Common myeloid progenitor, CD34-positive (primary cell): ENCODE results near the gene PCCA.
"Not testable (repeated sequence)": the region's sequence is repeated elsewhere in the genome, so short reads cannot be mapped to it uniquely, and the experiment has no call there.

ENCODE experiments used
- CTCF ChIA-PET: fragments of 350-600 bp; sonication (Branson Sonifier 250); formaldehyde crosslinking; loops from one replicate; lab custom pipeline; 2021; ENCODE audit warnings: antibody characterized with exemption; lab: Charles Lee
- POLR2A ChIA-PET: fragments of 350-600 bp; sonication (Branson Sonifier 250); formaldehyde crosslinking; loops from one replicate; lab custom pipeline; 2021; ENCODE audit warnings: antibody characterized with exemption; lab: Charles Lee
- DNase-seq, 3 donors: peaks; one replicate each; pipeline versions ENCODE4 v3.0.0 to v3.0.0-alpha.2; 2013
- H3K27ac ChIP-seq, 2 experiments: 1 replicate in 1 of 2; 2 replicates in 1 of 2; pipeline ENCODE4 v1.7.0; 2013; ENCODE audit warnings: inconsistent platforms in 2 of 2, low read length in 2 of 2, mild to moderate bottlenecking in 2 of 2, low read depth in 1 of 2, moderate library complexity in 1 of 2; ENCODE audit not compliant: severe bottlenecking in 2 of 2, insufficient read depth in 1 of 2, poor library complexity in 1 of 2
- H3K27me3 ChIP-seq, 5 experiments: replicated peaks in 2 of 5; 1 replicate in 3 of 5; 2 replicates in 2 of 5; pipeline versions ENCODE4 v1.6.1 to v1.7.0; 2013; ENCODE audit warnings: low read length in 4 of 5, mild to moderate bottlenecking in 2 of 5, moderate library complexity in 2 of 5, inconsistent platforms in 1 of 5; ENCODE audit not compliant: insufficient read depth in 5 of 5, control insufficient read depth in 4 of 5
- H3K36me3 ChIP-seq, 4 experiments: 1 replicate in 2 of 4; 2 replicates in 2 of 4; pipeline versions ENCODE4 v1.6.1 to v1.7.0; 2013; ENCODE audit warnings: low read length in 3 of 4, control low read depth in 1 of 4, mild to moderate bottlenecking in 1 of 4; ENCODE audit not compliant: control insufficient read depth in 4 of 4, insufficient read depth in 4 of 4
- H3K4me1 ChIP-seq, 4 experiments: 1 replicate in 3 of 4; 2 replicates in 1 of 4; pipeline versions ENCODE4 v1.6.1 to v1.7.1; 2013; ENCODE audit warnings: low read length in 3 of 4, mild to moderate bottlenecking in 3 of 4, control low read depth in 1 of 4, inconsistent platforms in 1 of 4, moderate library complexity in 1 of 4; ENCODE audit not compliant: control insufficient read depth in 4 of 4, insufficient read depth in 4 of 4; ENCODE audit errors: control extremely low read depth in 1 of 4
- H3K4me3 ChIP-seq, 7 experiments: 1 replicate in 4 of 7; 2 replicates in 3 of 7; pipeline versions ENCODE4 v1.5.1 to v1.7.0; 2013; ENCODE audit warnings: mild to moderate bottlenecking in 7 of 7, low read length in 6 of 7, moderate library complexity in 6 of 7, inconsistent platforms in 2 of 7, low read depth in 2 of 7, control low read depth in 1 of 7; ENCODE audit not compliant: insufficient read depth in 4 of 7, control insufficient read depth in 1 of 7; ENCODE audit errors: extremely low read depth in 1 of 7
- H3K9me3 ChIP-seq, 5 experiments: 1 replicate in 4 of 5; 2 replicates in 1 of 5; pipeline versions ENCODE4 v1.6.1 to v1.7.1; 2013; ENCODE audit warnings: low read length in 4 of 5, mild to moderate bottlenecking in 2 of 5, inconsistent platforms in 1 of 5, low read depth in 1 of 5, moderate library complexity in 1 of 5; ENCODE audit not compliant: control insufficient read depth in 4 of 5, insufficient read depth in 2 of 5; ENCODE audit errors: control extremely low read depth in 1 of 5
- WGBS: methylation state at CpG from one replicate; pipeline ENCODE4 v1.1.5; 2013; ENCODE audit not compliant: insufficient coverage; 5-methylcytosine and 5-hydroxymethylcytosine counted together

PCCA gene

DNA sequence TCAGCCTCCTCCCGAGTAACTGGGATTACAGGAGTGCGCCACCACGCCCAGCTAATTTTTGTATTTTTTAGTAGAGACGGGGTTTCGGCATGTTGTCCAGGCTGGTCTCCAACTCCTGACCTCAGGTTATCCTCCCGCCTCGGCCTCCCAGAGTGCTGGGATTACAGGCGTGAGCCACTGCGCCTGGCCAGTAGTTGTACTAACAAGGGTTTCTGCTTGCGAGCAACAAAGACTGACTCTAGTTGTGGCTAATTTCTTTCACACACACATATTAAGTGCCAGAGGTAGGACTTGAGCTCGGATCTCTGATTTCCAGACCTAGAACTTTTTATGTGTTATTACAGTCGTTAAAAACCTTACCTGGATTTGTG lies 635 bp upstream of the PCCA start:
- WGBS: 69% methylated on average over 9 of the region's 12 CpGs
- Histone ChIP-seq H3K27me3 (no peaks in the 10 kb centered on the region), H3K4me1 (peaks cover 6 to 21% (median 15%) of the 10 kb centered on the region in 4 experiments), H3K27ac (no peak overlapping the region), H3K36me3 (peaks cover 0 to 6% (median 0%) of the 10 kb centered on the region in 4 experiments), H3K4me3 (peak overlapping the region in 6 of 7 experiments; percentile 77 to 91 (median 82)), H3K9me3 (no peaks in the 10 kb centered on the region)
- ChIA-PET CTCF (no interaction called here), POLR2A (no interaction called here)
- DNase-seq: peak in 1 of 3 donors; percentile 34

DNA sequence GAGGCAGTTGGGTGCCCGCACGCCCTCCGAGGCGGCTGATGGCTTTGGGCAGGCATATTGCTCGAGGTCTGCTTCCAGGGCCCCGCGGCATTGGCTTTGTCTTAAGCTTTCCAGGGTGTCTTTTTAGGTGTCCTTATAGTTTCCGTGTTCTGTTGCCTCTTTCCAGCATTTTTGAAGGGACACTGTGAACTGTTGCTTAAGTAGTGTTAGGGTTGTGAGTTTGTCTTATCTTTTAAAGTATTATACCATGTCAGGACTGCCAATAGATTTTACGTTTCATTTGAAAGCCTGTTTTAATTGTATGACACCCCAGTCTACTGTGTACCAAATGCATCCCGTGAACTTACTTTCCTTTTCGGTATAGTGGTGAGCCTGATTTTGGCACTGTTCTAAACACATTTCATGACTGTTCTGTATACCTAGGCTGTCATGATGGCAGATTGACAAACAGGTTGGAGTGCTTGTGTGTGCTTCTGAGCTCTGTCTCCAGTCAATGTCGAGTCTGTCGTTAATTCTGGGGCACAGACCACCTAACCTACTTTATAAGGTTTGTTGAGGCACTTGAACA lies 656 bp downstream of the PCCA start:
- Histone ChIP-seq H3K4me1 (peaks cover 6 to 21% (median 15%) of the 10 kb centered on the region in 4 experiments), H3K36me3 (peaks cover 0 to 6% (median 0%) of the 10 kb centered on the region in 4 experiments), H3K9me3 (no peaks in the 10 kb centered on the region), H3K4me3 (peak overlapping the region; percentile 77 to 91 (median 82)), H3K27me3 (no peaks in the 10 kb centered on the region), H3K27ac (no peak overlapping the region)
- ChIA-PET CTCF (interaction anchor here (1.1 kb wide), 1 partner anchor 16 kb away, joined by 3 read pairs; no protein-coding TSS in a partner anchor), POLR2A (no interaction called here)
- peak; percentile 20 to 69 (median 54) for DNase-seq
- WGBS: 0% methylated on average over 9 of the region's 13 CpGs

DNA sequence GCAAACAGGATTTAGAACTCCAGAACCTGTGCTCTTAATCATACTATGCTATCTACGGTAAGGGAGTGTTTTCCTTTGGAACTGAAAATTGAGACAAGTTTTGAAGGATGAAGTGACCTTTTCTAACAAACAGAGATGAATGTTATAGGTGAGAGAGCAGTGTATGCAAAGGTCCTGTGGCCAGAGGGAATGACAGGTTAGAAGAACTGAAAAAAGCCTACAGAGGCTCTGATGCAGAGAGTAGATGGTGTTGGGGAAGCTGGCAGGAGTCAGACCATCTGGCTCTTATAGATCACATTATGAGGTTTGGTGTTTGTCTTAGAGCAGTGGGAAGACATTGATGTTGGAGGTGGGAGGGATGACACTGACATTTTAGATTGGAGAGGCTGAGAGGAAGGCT lies 2.0 kb downstream of the PCCA start:
- Histone ChIP-seq H3K27ac (no peak overlapping the region), H3K36me3 (peaks cover 0 to 3% (median under 1%) of the 10 kb centered on the region in 4 experiments), H3K9me3 (peaks cover 0 to 2% (median 0%) of the 10 kb centered on the region in 5 experiments), H3K4me1 (peaks cover 6 to 21% (median 15%) of the 10 kb centered on the region in 4 experiments), H3K4me3 (no peak overlapping the region), H3K27me3 (no peaks in the 10 kb centered on the region)
- ChIA-PET POLR2A (no interaction called here), CTCF (interaction anchor here (1.1 kb wide), 1 partner anchor 17 kb away, joined by 3 read pairs; no protein-coding TSS in a partner anchor)
- WGBS: 100% methylated on average over 1 of the region's 1 CpG
- DNase-seq: peak in 2 of 3 donors; percentile 3 to 6

DNA sequence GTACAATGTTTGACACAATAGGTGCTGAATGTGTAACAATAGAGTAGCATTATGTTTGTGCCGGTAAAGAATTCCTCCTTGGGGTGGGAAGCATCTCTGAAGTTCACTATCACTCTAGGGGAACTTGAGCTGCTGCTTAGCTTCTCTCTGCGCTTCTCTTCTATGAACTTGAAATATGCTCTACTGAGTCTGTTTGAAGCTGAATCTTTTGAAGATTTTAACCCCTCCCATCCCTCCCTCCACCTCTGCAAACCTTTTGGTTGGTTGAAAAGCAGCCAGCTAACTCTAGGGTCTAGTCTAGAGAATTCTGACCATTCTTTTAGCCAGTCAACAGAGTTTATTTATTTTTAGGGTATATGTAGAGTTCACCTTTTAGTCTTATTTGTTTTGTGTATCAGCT lies 2.5 kb downstream of the PCCA start:
- DNase-seq: no peak
- Histone ChIP-seq H3K9me3 (peaks cover 0 to 2% (median 0%) of the 10 kb centered on the region in 5 experiments), H3K4me1 (peaks cover 6 to 21% (median 15%) of the 10 kb centered on the region in 4 experiments), H3K27me3 (no peaks in the 10 kb centered on the region), H3K36me3 (peaks cover 0 to 2% (median 0%) of the 10 kb centered on the region in 4 experiments), H3K27ac (no peak overlapping the region), H3K4me3 (no peak overlapping the region)
- CTCF ChIA-PET: no interaction called here
- WGBS: no CpG with 5 or more reads among the region's 2 CpGs
- POLR2A ChIA-PET: no interaction called here

DNA sequence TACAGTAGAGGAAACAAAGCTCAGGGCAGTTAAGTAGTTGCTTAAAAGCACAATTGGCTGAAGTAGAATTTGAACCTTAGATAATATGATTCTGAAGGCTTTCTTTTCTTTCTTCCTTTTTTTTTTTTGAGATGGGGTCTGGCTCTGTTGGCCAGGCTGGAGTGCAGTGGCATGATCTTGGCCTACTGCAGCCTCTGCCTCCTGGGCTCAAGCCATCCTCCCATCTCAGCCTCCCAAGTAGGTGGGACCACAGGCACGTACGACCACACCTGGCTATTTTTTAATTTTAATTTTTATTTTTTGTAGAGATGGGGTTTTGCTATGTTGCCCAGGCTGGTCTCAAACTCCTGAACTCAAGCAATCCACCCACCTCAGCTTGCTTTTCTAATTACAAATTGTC lies 3.4 kb downstream of the PCCA start:
- peaks cover 6 to 21% (median 15%) of the 10 kb centered on the region in 4 experiments for H3K4me1 ChIP-seq
- H3K9me3 ChIP-seq, POLR2A ChIA-PET, H3K27me3 ChIP-seq, H3K36me3 ChIP-seq, CTCF ChIA-PET, H3K27ac ChIP-seq, DNase-seq, H3K4me3 ChIP-seq: not testable (repeated sequence)
- WGBS: no CpG with 5 or more reads among the region's 2 CpGs

DNA sequence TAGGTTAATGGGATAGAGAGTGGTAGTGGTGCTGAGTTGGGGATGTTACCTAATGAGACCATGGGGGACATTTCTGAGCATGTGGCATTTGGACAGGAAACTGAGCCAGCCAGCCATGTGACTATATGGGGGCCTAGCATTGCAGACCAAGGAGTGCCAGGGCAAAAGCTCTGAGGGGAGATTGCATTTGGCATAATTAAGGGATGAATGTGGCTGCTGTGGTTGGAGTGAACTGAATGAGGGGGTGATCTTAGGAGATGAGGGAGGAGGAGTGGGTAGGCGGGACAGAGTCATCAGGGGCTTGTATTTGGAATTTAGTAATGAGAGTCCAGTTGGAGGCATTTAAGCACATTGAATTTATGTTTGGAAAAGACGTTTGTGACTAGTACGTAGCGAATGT lies 6.6 kb downstream of the PCCA start:
- Histone ChIP-seq H3K4me3 (no peak overlapping the region), H3K36me3 (peaks cover 0 to 2% (median 0%) of the 10 kb centered on the region in 4 experiments), H3K9me3 (peaks cover 0 to 2% (median 0%) of the 10 kb centered on the region in 5 experiments), H3K27me3 (no peaks in the 10 kb centered on the region), H3K4me1 (no peaks in the 10 kb centered on the region), H3K27ac (no peak overlapping the region)
- CTCF ChIA-PET: no interaction called here
- WGBS: 97% methylated on average over 4 of the region's 4 CpGs
- DNase-seq: no peak
- POLR2A ChIA-PET: no interaction called here

DNA sequence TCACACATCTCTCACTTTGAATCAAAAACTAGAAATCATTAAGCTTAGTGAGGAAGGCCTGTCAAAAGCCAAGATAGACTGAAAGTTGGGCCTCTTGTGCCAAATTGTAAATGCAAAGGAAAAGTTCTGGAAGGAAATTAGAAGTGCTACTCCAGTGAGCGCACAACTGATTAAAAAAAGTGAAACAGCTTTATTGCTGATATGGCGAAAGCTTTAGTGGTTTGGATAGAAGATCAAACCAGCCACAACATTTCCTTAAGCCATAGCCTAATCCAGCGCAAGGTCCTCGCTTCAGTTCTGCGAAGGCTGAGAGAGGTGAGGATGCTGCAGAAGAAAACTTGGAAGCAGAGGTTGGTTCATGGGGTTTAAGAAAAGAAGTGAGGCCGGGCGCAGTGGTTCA lies 7.6 kb downstream of the PCCA start:
- Histone ChIP-seq H3K27me3 (no peaks in the 10 kb centered on the region), H3K27ac (no peak overlapping the region), H3K36me3 (peaks cover 0 to 2% (median 0%) of the 10 kb centered on the region in 4 experiments), H3K4me1 (no peaks in the 10 kb centered on the region), H3K4me3 (no peak overlapping the region), H3K9me3 (peaks cover 0 to 2% (median 0%) of the 10 kb centered on the region in 5 experiments)
- POLR2A ChIA-PET: no interaction called here
- WGBS: 100% methylated on average over 5 of the region's 7 CpGs
- DNase-seq: no peak
- CTCF ChIA-PET: no interaction called here
